ENCODE data around the gene C1QL3. TPM values are rescaled to one million over a fixed set of nuclear protein-coding genes. Genes with fewer than 3 reads are reported as not detected.

Gene C1QL3
- total RNA-seq, 1 donor from 2014 or later, result not detected

GRCh38 chr10:16536155-16536554 is 14.5 kb upstream of the C1QL3 start:
- TF ChIP-seq CTCF (conservative IDR thresholded peaks at IDR 0.05), result no peak
- Mint-ChIP-seq H3K4me1 (no peaks in the 10 kb centered on the region), H3K27ac (ENCODE audit: unreplicated experiment) (no peak overlapping the region), H3K4me3 (no peak overlapping the region), H3K9me3 (no peaks in the 10 kb centered on the region), H3K27me3 (ENCODE audit: low read depth) (peaks cover 67% of the 10 kb centered on the region), H3K36me3 (ENCODE audit: low read depth) (no peaks in the 10 kb centered on the region)
- no peak for DNase-seq (ENCODE audit: low read depth, low spot score)

GRCh38 chr10:16529853-16530252 is 8.2 kb upstream of the C1QL3 start:
- Mint-ChIP-seq H3K27ac (ENCODE audit: unreplicated experiment) (no peak overlapping the region), H3K27me3 (ENCODE audit: low read depth) (peaks cover 82% of the 10 kb centered on the region), H3K4me1 (no peaks in the 10 kb centered on the region), H3K4me3 (no peak overlapping the region), H3K36me3 (ENCODE audit: low read depth) (peaks cover 3% of the 10 kb centered on the region), H3K9me3 (no peaks in the 10 kb centered on the region)
- no peak for TF ChIP-seq CTCF (conservative IDR thresholded peaks at IDR 0.05)
- no peak for DNase-seq (ENCODE audit: low read depth, low spot score)

GRCh38 chr10:16527452-16527851 is 5.8 kb upstream of the C1QL3 start:
- Mint-ChIP-seq H3K9me3 (no peaks in the 10 kb centered on the region), H3K27ac (ENCODE audit: unreplicated experiment) (no peak overlapping the region), H3K4me3 (no peak overlapping the region), H3K4me1 (peaks cover 12% of the 10 kb centered on the region), H3K36me3 (ENCODE audit: low read depth) (peaks cover 3% of the 10 kb centered on the region), H3K27me3 (ENCODE audit: low read depth) (peaks cover 93% of the 10 kb centered on the region)
- DNase-seq (ENCODE audit: low read depth, low spot score), result no peak
- no peak for TF ChIP-seq CTCF (conservative IDR thresholded peaks at IDR 0.05)

GRCh38 chr10:16520900-16521299 is 779 bp downstream of the C1QL3 start:
- H3K27me3 Mint-ChIP-seq (ENCODE audit: low read depth), result peaks cover 94% of the 10 kb centered on the region
- TF ChIP-seq CTCF (conservative IDR thresholded peaks at IDR 0.05), result no peak
- H3K36me3 Mint-ChIP-seq (ENCODE audit: low read depth), result no peaks in the 10 kb centered on the region
- no peak overlapping the region for H3K27ac Mint-ChIP-seq (ENCODE audit: unreplicated experiment)
- DNase-seq (ENCODE audit: low read depth, low spot score), result peak; percentile 25
- peaks cover 24% of the 10 kb centered on the region for H3K4me1 Mint-ChIP-seq
- no peaks in the 10 kb centered on the region for H3K9me3 Mint-ChIP-seq
- H3K4me3 Mint-ChIP-seq, result no peak overlapping the region

GRCh38 chr10:16519908-16520861 is 1.5 kb downstream of the C1QL3 start:
- peaks cover 90% of the 10 kb centered on the region for H3K27me3 Mint-ChIP-seq (ENCODE audit: low read depth)

More at GRCh38 chr10:16519908-16520861, 1.5 kb downstream of the C1QL3 start:
- Mint-ChIP-seq H3K4me1 (peaks cover 24% of the 10 kb centered on the region), H3K27ac (ENCODE audit: unreplicated experiment) (no peak overlapping the region), H3K9me3 (no peaks in the 10 kb centered on the region), H3K4me3 (peak overlapping the region; percentile 83), H3K36me3 (ENCODE audit: low read depth) (no peaks in the 10 kb centered on the region)
- DNase-seq (ENCODE audit: low read depth, low spot score), result no peak
- no peak for TF ChIP-seq CTCF (conservative IDR thresholded peaks at IDR 0.05)
